Stimulated activated CD4-positive, alpha-beta T cell treated with anti-CD3 and anti-CD28 coated beads, Interleukin-12 subunit alpha, Interleukin-12 subunit beta, amount 100 ng/mL, for 24 hours (primary cell): ENCODE results near the gene CYTH2.

Experiments
- DNase-seq, 2 experiments: peaks; one replicate each; pipeline ENCODE4 v3.0.0-alpha.2; 2020; ENCODE audit warnings: low read depth in 2 of 2

Gene CYTH2, protein sequence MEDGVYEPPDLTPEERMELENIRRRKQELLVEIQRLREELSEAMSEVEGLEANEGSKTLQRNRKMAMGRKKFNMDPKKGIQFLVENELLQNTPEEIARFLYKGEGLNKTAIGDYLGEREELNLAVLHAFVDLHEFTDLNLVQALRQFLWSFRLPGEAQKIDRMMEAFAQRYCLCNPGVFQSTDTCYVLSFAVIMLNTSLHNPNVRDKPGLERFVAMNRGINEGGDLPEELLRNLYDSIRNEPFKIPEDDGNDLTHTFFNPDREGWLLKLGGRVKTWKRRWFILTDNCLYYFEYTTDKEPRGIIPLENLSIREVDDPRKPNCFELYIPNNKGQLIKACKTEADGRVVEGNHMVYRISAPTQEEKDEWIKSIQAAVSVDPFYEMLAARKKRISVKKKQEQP

DNA sequence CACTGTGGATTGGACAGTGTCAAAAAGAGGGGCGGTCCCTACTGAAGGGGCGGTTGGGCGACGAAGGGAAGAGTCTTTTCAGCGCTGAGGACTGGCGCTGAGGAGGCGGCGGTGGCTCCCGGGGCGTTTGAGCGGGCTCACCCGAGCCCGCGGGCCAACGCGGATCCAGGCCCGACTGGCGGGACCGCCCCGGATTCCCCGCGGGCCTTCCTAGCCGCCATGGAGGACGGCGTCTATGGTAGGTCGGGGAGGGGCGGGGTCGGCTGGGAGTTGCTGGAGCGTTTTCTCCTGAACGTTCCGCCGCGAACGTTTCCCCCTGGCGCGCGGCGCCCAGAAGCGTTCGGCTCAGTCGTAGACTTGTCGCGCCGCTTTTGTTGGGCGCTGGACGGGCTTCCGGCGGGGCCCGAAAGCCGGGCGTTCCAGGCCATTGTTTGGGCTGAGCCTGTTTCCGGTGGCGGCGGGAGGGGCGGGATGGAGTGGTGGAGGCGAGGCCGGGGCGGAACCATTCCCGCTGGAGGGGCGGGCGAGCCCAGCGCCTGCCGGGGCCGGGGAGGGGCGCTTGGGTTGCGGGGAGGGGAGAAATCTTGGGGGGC lies at the start of gene CYTH2:
Gene CYTH2 (plus strand): TSS at position 81 of the 593 bp plus-strand sequence. CDS start 139 bp downstream, at position 220.
- DNase-seq = peak; percentile 53 to 77

GRCh38 chr19:48421548-48421947 lies 47.6 kb upstream of the CYTH2 start:
- no peak for DNase-seq

- no peak for DNase-seq
Measured at GRCh38 chr19:48424694-48425219, 44.4 kb upstream of the CYTH2 start.

DNA sequence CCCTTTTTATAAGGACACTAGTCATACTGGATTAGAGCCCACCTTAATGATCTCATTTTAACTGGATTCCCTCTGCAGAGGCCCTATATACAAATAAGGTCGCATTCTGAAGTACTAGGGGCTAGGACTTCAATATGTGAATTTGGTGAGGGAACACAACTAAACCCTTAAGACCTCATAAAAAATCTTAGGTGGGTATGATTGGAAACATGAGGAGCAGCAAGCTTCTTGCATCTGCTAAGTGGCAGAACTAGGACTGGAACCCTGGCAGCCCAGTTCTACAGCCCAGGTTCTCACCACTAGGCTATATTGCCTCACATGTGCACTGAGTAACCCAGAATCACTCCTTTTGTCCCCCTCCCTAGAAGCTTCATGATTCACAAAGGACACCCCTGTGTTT lies 40.5 kb upstream of the CYTH2 start:
- no peak for DNase-seq

DNA sequence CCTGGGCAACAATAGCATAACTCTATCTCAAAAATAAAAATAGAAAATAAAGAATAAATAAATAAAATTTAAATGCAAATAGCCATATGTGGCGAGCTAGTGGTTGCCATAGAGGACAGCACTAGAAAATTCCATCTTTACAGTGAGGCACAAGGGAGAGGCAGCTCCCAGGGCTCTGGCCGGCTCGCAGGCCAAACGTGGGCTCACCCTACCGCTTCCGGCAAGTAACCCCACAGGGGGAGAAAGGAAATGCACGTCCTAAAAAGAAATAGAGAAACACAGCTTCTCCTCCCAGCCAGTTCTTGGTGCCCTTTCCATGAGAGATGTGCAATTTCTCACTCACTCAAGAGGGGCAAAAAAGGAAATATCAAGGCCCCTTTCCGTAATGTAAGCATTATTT lies 35.8 kb upstream of the CYTH2 start:
- DNase-seq = no peak

GRCh38 chr19:48436586-48436985 lies 32.6 kb upstream of the CYTH2 start:
- DNase-seq = no peak

GRCh38 chr19:48441360-48442050 lies 27.7 kb upstream of the CYTH2 start:
- no peak for DNase-seq

GRCh38 chr19:48442116-48443035 lies 26.8 kb upstream of the CYTH2 start:
- no peak for DNase-seq

- DNase-seq = no peak
Measured at GRCh38 chr19:48443256-48443655, 25.9 kb upstream of the CYTH2 start.

- DNase-seq = no peak
Measured at GRCh38 chr19:48443731-48444128, 25.4 kb upstream of the CYTH2 start.

DNA sequence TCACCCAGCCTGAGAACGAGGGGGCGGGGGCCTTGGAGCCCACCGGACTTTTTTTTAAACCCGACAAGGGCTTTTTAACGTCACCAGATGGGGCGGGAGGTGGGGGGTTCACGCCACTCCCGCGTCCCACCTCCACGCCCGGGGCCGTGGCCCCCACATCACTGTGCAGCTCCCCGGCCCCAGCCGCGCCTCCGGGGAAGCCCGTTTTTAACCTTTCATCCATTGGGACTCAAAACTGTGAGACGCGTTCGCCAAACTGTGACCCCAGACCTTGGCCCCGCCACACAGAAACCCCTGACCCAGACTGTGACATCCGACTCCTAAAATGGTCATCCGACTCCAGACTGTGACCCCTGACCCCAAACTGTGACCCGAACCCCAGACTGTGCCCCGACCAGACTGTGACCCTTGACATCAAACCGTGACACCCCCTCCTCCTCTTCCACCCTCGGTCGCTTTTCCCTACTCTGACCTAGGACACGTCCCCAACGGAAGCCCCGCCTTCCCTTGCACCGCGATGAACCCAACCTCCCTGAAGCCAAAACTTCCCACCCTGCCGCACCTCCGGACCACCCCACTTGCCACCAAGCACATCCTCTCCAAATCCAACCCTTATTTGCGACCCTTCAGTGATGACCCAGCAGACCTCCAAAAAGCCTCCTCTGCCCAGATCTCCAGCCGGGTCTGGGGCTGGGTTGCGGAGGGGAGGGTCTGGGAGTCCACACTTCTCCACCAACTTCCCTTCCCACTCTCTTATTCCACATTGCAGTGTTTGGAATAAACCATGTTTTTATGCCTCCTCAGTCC lies 24.8 kb upstream of the CYTH2 start:
- DNase-seq = no peak

DNA sequence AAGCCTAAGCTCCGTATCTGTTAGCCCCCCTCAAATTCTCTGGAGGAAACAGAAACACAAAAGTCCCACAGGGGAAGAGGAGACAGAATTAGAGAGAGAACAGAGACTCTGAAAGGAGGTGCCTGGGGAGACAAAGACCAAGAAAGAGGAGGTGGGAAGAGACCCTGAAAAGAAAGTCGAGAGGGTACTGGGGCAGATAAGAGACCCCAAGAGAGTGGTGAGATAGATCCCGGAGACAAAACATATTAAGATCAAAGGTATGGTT lies 24.3 kb upstream of the CYTH2 start:
- DNase-seq = no peak

GRCh38 chr19:48445256-48445605 lies 23.9 kb upstream of the CYTH2 start:
- DNase-seq = no peak

- DNase-seq = peak; percentile 92
Measured at GRCh38 chr19:48445606-48446481, 23.3 kb upstream of the CYTH2 start, which contains the start of gene GRWD1. GRWD1 (plus strand) TSS chr19:48445983; CDS start chr19:48446006, 23 bp downstream.

DNA sequence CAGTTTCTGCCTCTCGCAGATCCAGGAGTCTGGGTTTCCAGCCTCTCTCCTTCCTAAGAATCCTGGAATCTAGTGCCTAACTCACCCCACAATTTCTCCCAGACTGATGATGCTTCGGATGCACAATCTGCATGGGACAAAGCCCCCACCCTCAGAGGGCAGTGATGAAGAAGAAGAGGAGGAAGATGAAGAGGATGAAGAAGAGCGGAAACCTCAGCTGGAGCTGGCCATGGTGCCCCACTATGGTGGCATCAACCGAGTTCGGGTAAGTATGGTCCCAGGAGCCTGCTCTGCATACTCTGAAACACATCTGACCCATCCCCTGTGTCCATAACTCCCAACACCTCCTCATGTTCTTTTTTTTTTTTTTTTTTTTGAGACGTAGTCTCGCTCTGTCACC lies 22.6 kb upstream of the CYTH2 start:
- no peak for DNase-seq

GRCh38 chr19:48448563-48448962 lies 20.6 kb upstream of the CYTH2 start:
- no peak for DNase-seq

- no peak for DNase-seq
Measured at GRCh38 chr19:48450441-48450840, 18.7 kb upstream of the CYTH2 start.

DNA sequence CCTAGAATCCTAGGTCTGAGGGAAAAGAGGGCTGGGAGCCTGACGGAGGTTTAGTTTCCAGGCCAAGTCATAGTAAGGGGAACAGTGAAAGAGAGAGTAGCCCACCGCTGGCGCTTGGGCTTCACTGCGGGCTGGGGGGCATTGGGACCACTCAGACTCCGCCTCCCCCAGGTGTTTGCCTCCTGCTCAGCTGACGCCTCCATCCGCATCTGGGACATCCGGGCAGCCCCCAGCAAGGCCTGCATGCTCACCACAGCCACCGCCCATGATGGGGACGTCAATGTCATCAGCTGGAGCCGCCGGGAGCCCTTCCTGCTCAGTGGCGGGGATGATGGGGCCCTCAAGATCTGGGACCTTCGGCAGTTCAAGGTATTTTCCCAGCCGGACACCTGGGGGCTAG lies 18.3 kb upstream of the CYTH2 start:
- DNase-seq = no peak

GRCh38 chr19:48451624-48452023 lies 17.5 kb upstream of the CYTH2 start:
- no peak for DNase-seq
